B cell (primary cell): ENCODE results near the gene MKS1. TPM values are rescaled to one million over a fixed set of nuclear protein-coding genes. Genes with fewer than 3 reads are reported as not detected.

Source experiments
- ATAC-seq: fragments of 200-7000 bp; cut with Tn5 transposase; one replicate; pipeline ENCODE4 v1.10.0; 2021; ENCODE audit warnings: low read depth, mild to moderate bottlenecking, moderate number of reproducible peaks, moderate library complexity
- CTCF ChIA-PET: fragments of 350-600 bp; sonication (Branson Sonifier 250); formaldehyde crosslinking; loops from one replicate; lab custom pipeline; 2021; ENCODE audit warnings: antibody characterized with exemption, inconsistent platforms; lab: Charles Lee
- POLR2A ChIA-PET: fragments of 350-600 bp; sonication (Branson Sonifier 250); formaldehyde crosslinking; loops from one replicate; lab custom pipeline; 2021; ENCODE audit warnings: antibody characterized with exemption; lab: Charles Lee
- DNase-seq: peaks from one replicate; pipeline ENCODE4 v3.0.0; 2013
- H2AFZ ChIP-seq: 2 replicates; pipeline ENCODE4 v1.6.1; 2012; ENCODE audit warnings: mild to moderate bottlenecking, low read depth, low read length; ENCODE audit not compliant: insufficient read depth, poor library complexity, severe bottlenecking
- H3K27ac ChIP-seq, 2 donors: 1 replicate in 1 of 2; 2 replicates in 1 of 2; pipeline ENCODE4 v1.5.1; 2012 to 2013; ENCODE audit warnings: low read length in 2 of 2, mild to moderate bottlenecking in 2 of 2, moderate library complexity in 1 of 2
- H3K27me3 ChIP-seq, 4 experiments: fragments of 200-600 bp in 1 of 4; sonication (generic) in 1 of 4; replicated peaks in 1 of 4; 1 replicate in 2 of 4; 2 replicates in 2 of 4; pipeline versions ENCODE4 v1.6.1 to v1.7.0; 2013 to 2016; ENCODE audit warnings: low read length in 3 of 4, mild to moderate bottlenecking in 2 of 4, mixed read lengths in 1 of 4, moderate library complexity in 1 of 4; ENCODE audit not compliant: insufficient read depth in 4 of 4, control insufficient read depth in 3 of 4; ENCODE audit errors: control extremely low read depth in 1 of 4
- H3K36me3 ChIP-seq, 2 experiments: replicated peaks in 1 of 2; 1 replicate in 1 of 2; 2 replicates in 1 of 2; pipeline versions ENCODE4 v1.6.1 to v1.7.1; 2013; ENCODE audit warnings: low read length in 1 of 2; ENCODE audit not compliant: insufficient read depth in 2 of 2, control insufficient read depth in 1 of 2; ENCODE audit errors: control extremely low read depth in 1 of 2, extremely low read depth in 1 of 2
- H3K4me1 ChIP-seq, 2 donors: fragments of 200-600 bp in 1 of 2; sonication (generic) in 1 of 2; 1 replicate in 1 of 2; 2 replicates in 1 of 2; pipeline versions ENCODE4 v1.5.1 to v1.6.1; 2013 to 2017; ENCODE audit warnings: low read length in 2 of 2; ENCODE audit not compliant: control insufficient read depth in 2 of 2, insufficient read depth in 2 of 2
- H3K4me2 ChIP-seq: replicated peaks from 2 replicates; pipeline ENCODE3; 2012; ENCODE audit warnings: mild to moderate bottlenecking, low read depth, low read length; ENCODE audit not compliant: poor library complexity, severe bottlenecking
- H3K4me3 ChIP-seq, 5 experiments: fragments of 200-600 bp in 1 of 5; sonication (generic) in 1 of 5; 1 replicate in 3 of 5; 2 replicates in 2 of 5; pipeline versions ENCODE4 v1.5.1 to v1.7.0; 2011 to 2016; ENCODE audit warnings: low read length in 4 of 5, mild to moderate bottlenecking in 4 of 5, low read depth in 2 of 5, control low read depth in 1 of 5, moderate library complexity in 1 of 5; ENCODE audit not compliant: insufficient read depth in 1 of 5; ENCODE audit errors: control extremely low read depth in 1 of 5, extremely low read depth in 1 of 5
- H3K79me2 ChIP-seq: fragments of 200-600 bp; sonication (generic); one replicate; pipeline ENCODE4 v1.6.0; 2016; ENCODE audit warnings: low read length; ENCODE audit not compliant: control insufficient read depth, insufficient read depth
- H3K9ac ChIP-seq: fragments of 200-600 bp; sonication (generic); 2 replicates; pipeline ENCODE4 v1.6.1; 2017; ENCODE audit warnings: mild to moderate bottlenecking, low read length, moderate library complexity
- H3K9me3 ChIP-seq, 3 donors: one replicate each; pipeline versions ENCODE4 v1.6.1 to v1.7.1; 2013; ENCODE audit warnings: low read length in 2 of 3; ENCODE audit not compliant: control insufficient read depth in 2 of 3, insufficient read depth in 1 of 3; ENCODE audit errors: control extremely low read depth in 1 of 3
- H4K20me1 ChIP-seq: 2 replicates; pipeline ENCODE4 v1.6.0; 2012; ENCODE audit warnings: mild to moderate bottlenecking, low read length; ENCODE audit not compliant: insufficient read depth, control insufficient read depth, poor library complexity, severe bottlenecking
- H3K27ac Mint-ChIP-seq: one replicate; pipeline ENCODE4 v1.8.0; 2021; ENCODE audit warnings: mixed read lengths
- H3K27me3 Mint-ChIP-seq: one replicate; pipeline ENCODE4 v1.8.0; 2021; ENCODE audit warnings: mixed read lengths
- H3K4me1 Mint-ChIP-seq: one replicate; pipeline ENCODE4 v1.8.0; 2021; ENCODE audit warnings: mixed read lengths
- H3K4me3 Mint-ChIP-seq: one replicate; pipeline ENCODE4 v1.8.0; 2021; ENCODE audit warnings: mixed read lengths
- H3K9me3 Mint-ChIP-seq: one replicate; pipeline ENCODE4 v1.8.0; 2022; ENCODE audit warnings: mixed read lengths; ENCODE audit not compliant: insufficient read depth
- EZH2 ChIP-seq: IDR thresholded peaks from 2 replicates; pipeline ENCODE4 v1.6.1; 2012; ENCODE audit warnings: borderline replicate concordance, low read depth, mild to moderate bottlenecking, moderate library complexity, low read length; ENCODE audit not compliant: insufficient read depth, poor library complexity, severe bottlenecking
- WGBS: methylation state at CpG from one replicate; pipeline ENCODE4 v1.1.5; 2013; ENCODE audit warnings: missing lambda C conversion rate; ENCODE audit not compliant: insufficient coverage; 5-methylcytosine and 5-hydroxymethylcytosine counted together
- intact Hi-C: fragments of 100-400 bp; cut with micrococcal nuclease; formaldehyde crosslinking; loops from one replicate; pipeline ENCODE4 v1.10.0; 2022
- polyA plus RNA-seq: library from polyadenylated mRNA; depleted of rRNA; stranded (reverse); fragments of >200 nt; gene quantifications from 2 replicates; pipeline ENCODE4 v1.2.3, GENCODE V29; 2012
- total RNA-seq, 2 donors: library from RNA; stranded (reverse); fragments of 120-200 nt in 1 of 2; gene quantifications; 1 replicate in 1 of 2; 2 replicates in 1 of 2; pipeline versions ENCODE4 v1.2.3 to v1.2.4, GENCODE V29; 2013 to 2022
- TF ChIP-seq, protein P1 (sequence below): fragments of 200-600 bp; IDR thresholded peaks from one replicate; pipeline ENCODE4 v1.8.0; 2022; ENCODE audit warnings: antibody characterized with exemption, mild to moderate bottlenecking

Gene MKS1
- total and polyA plus RNA-seq, 2 donors (not counting 1 experiment from before 2014, with no cell fraction given), result 8.3 to 19.6 TPM

- Histone ChIP-seq H3K27ac (no peak overlapping the region), H3K27me3 (peaks cover 0 to 9% (median 0%) of the 10 kb centered on the region in 4 experiments), H3K9me3 (no peaks in the 10 kb centered on the region), H4K20me1 (no peaks in the 10 kb centered on the region), H3K4me2 (no peak overlapping the region), H3K79me2 (no peaks in the 10 kb centered on the region), H2AFZ (no peak overlapping the region), H3K4me3 (no peak overlapping the region), H3K36me3 (no peaks in the 10 kb centered on the region), H3K9ac (no peak overlapping the region), H3K4me1 (peaks cover 20 to 25% of the 10 kb centered on the region in 2 donors)
- no peak for ATAC-seq
- POLR2A ChIA-PET, result no interaction called here
- TF ChIP-seq, protein P1, sequence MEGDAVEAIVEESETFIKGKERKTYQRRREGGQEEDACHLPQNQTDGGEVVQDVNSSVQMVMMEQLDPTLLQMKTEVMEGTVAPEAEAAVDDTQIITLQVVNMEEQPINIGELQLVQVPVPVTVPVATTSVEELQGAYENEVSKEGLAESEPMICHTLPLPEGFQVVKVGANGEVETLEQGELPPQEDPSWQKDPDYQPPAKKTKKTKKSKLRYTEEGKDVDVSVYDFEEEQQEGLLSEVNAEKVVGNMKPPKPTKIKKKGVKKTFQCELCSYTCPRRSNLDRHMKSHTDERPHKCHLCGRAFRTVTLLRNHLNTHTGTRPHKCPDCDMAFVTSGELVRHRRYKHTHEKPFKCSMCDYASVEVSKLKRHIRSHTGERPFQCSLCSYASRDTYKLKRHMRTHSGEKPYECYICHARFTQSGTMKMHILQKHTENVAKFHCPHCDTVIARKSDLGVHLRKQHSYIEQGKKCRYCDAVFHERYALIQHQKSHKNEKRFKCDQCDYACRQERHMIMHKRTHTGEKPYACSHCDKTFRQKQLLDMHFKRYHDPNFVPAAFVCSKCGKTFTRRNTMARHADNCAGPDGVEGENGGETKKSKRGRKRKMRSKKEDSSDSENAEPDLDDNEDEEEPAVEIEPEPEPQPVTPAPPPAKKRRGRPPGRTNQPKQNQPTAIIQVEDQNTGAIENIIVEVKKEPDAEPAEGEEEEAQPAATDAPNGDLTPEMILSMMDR, result no peak
- TF ChIP-seq EZH2, result no peak
- no peak for DNase-seq
- H3K27ac Mint-ChIP-seq, result no peak overlapping the region
- intact Hi-C loops, result no loop called here
- H3K9me3 Mint-ChIP-seq, result no peaks in the 10 kb centered on the region
- H3K4me1 Mint-ChIP-seq, result peaks cover 32% of the 10 kb centered on the region
- H3K4me3 Mint-ChIP-seq, result no peak overlapping the region
- no CpG with 5 or more reads among the region's 1 CpG for WGBS
- peaks cover 36% of the 10 kb centered on the region for H3K27me3 Mint-ChIP-seq
- CTCF ChIA-PET, result interaction anchor here (1.1 to 1.6 kb wide), 3 partner anchors 8 to 14 kb away, joined by 3 to 10 read pairs (median 4); no protein-coding TSS in a partner anchor
Measured at GRCh38 chr17:58235821-58236220, 16.8 kb upstream of the MKS1 start.

DNA sequence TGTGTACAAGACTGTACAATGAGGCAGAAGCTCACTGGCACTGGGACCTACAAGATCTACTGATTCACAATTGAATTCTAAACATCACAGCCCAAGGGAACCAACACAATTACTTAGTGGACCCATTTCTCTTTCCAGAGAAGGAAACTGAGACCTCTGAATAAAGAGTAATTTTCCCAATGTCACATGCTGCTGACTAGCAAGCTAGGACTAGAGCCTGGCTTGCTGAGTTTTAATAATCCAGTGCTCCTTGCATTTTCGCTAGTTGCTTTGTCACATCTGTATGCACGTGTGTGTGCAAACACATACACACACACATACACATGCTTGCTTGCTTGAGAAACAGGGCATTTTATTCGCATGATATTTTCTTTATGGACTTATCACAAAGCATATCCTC lies 15.5 kb upstream of the MKS1 start:
- Histone ChIP-seq H2AFZ (no peak overlapping the region), H3K27me3 (peaks cover 0 to 6% (median 0%) of the 10 kb centered on the region in 4 experiments), H3K4me2 (no peak overlapping the region), H3K36me3 (no peaks in the 10 kb centered on the region), H3K9me3 (no peaks in the 10 kb centered on the region), H3K27ac (no peak overlapping the region), H4K20me1 (no peaks in the 10 kb centered on the region), H3K9ac (no peak overlapping the region), H3K4me3 (no peak overlapping the region), H3K4me1 (peaks cover 20 to 25% of the 10 kb centered on the region in 2 donors), H3K79me2 (no peaks in the 10 kb centered on the region)
- Mint-ChIP-seq H3K27me3 (peaks cover 22% of the 10 kb centered on the region), H3K9me3 (no peaks in the 10 kb centered on the region), H3K4me3 (no peak overlapping the region), H3K4me1 (peaks cover 32% of the 10 kb centered on the region), H3K27ac (no peak overlapping the region)
- ChIA-PET CTCF (interaction anchor here (1.6 kb wide), 1 partner anchor 15 kb away, joined by 7 read pairs; no protein-coding TSS in a partner anchor), POLR2A (no interaction called here)
- TF ChIP-seq, protein P1, result no peak
- TF ChIP-seq EZH2, result no peak
- DNase-seq (no peak), ATAC-seq (no peak)
- intact Hi-C loops, result no loop called here
- WGBS, result 78% methylated on average over 2 of the region's 3 CpGs
